HepG2 (cell line): Measurements from ENCODE around the gene DDAH1. TPM values are rescaled to one million over a fixed set of nuclear protein-coding genes. Genes with fewer than 3 reads are reported as not detected.

Experiments used
- AGO2 ChIP-seq: fragments of 200-400 bp; formaldehyde crosslinking; optimal IDR thresholded peaks from 2 replicates; pipeline ENCODE3; 2017; ENCODE audit warnings: mild to moderate bottlenecking, low read depth, low read length, moderate library complexity
- FOXA1 ChIP-seq, 2 experiments: fragments of 450-650 bp in 1 of 2; sonication (generic) in 1 of 2; formaldehyde crosslinking in 1 of 2; IDR thresholded peaks; 2 replicates each; pipeline versions ENCODE4 v1.4.0 to v1.6.1; 2016 to 2020; ENCODE audit warnings: missing genetic modification reagents in 1 of 2
- RBM22 ChIP-seq: fragments of 200-400 bp; formaldehyde crosslinking; optimal IDR thresholded peaks from 2 replicates; pipeline ENCODE3; 2017; ENCODE audit warnings: mild to moderate bottlenecking, low read length, moderate library complexity
- SIN3A ChIP-seq: IDR thresholded peaks from 2 replicates; pipeline ENCODE4 v1.6.1; 2011; ENCODE audit warnings: low read depth, mild to moderate bottlenecking, control low read depth, low read length, borderline replicate concordance
- TEAD3 ChIP-seq: optimal IDR thresholded peaks from 2 replicates; pipeline ENCODE3; 2016; ENCODE audit warnings: borderline replicate concordance
- ZFX ChIP-seq: sonication (generic); formaldehyde crosslinking; IDR thresholded peaks from 2 replicates; pipeline ENCODE4 v1.4.0; 2020; ENCODE audit warnings: mild to moderate bottlenecking, low read depth, missing genetic modification reagents, moderate library complexity
- ZNF333 ChIP-seq: sonication (generic); formaldehyde crosslinking; IDR thresholded peaks from 2 replicates; pipeline ENCODE4 v1.4.0; 2020; ENCODE audit warnings: mild to moderate bottlenecking, missing genetic modification reagents, borderline replicate concordance
- ZNF383 ChIP-seq: sonication (generic); formaldehyde crosslinking; IDR thresholded peaks from 2 replicates; pipeline ENCODE4 v1.4.0; 2020; ENCODE audit warnings: missing genetic modification reagents, mild to moderate bottlenecking, borderline replicate concordance
- polyA plus RNA-seq, 8 experiments: library from polyadenylated mRNA; depleted of rRNA in 3 of 8; stranded (reverse) in 7 of 8; unstranded in 1 of 8; fragments of >200 nt; fragmentation: Illumina TruSeq in 4 of 8; extraction: Trizol in 4 of 8; gene quantifications; 2 replicates each; pipeline versions ENCODE4 v1.2.1 to v1.2.3, GENCODE V29; 2011 to 2016; ENCODE audit warnings: low read depth in 4 of 8, missing spikeins in 1 of 8, mixed read lengths in 1 of 8; ENCODE audit not compliant: insufficient read depth in 1 of 8
- total RNA-seq, 5 experiments: library from RNA; depleted of rRNA; stranded (reverse); fragments of >200 nt; fragmentation: Illumina TruSeq; extraction: Trizol; gene quantifications; 2 replicates each; pipeline ENCODE4 v1.2.3, GENCODE V29; 2016; ENCODE audit warnings: low read depth in 1 of 5
- TF ChIP-seq, protein P1 (sequence below), 2 experiments: sonication (generic) in 1 of 2; formaldehyde crosslinking in 1 of 2; IDR thresholded peaks; 2 replicates each; pipeline versions ENCODE4 v1.5.1 to v1.6.1; 2011 to 2020; ENCODE audit warnings: borderline replicate concordance in 1 of 2, low read depth in 1 of 2, low read length in 1 of 2, mild to moderate bottlenecking in 1 of 2, missing genetic modification reagents in 1 of 2, moderate library complexity in 1 of 2
- TF ChIP-seq, protein P2 (sequence below): sonication (generic); formaldehyde crosslinking; IDR thresholded peaks from 2 replicates; pipeline ENCODE4 v1.4.0; 2020; ENCODE audit warnings: missing genetic modification reagents
- TF ChIP-seq, protein P3 (sequence below): sonication (generic); formaldehyde crosslinking; IDR thresholded peaks from 2 replicates; pipeline ENCODE4 v1.9.0; 2021; ENCODE audit warnings: missing genetic modification reagents, borderline replicate concordance

The DDAH1 gene
- total and polyA plus RNA-seq, 2 of the 13 experiments (the other 11 are each of a cell fraction or from before 2014, with no cell fraction given) = 39.7 to 64.4 TPM

DNA sequence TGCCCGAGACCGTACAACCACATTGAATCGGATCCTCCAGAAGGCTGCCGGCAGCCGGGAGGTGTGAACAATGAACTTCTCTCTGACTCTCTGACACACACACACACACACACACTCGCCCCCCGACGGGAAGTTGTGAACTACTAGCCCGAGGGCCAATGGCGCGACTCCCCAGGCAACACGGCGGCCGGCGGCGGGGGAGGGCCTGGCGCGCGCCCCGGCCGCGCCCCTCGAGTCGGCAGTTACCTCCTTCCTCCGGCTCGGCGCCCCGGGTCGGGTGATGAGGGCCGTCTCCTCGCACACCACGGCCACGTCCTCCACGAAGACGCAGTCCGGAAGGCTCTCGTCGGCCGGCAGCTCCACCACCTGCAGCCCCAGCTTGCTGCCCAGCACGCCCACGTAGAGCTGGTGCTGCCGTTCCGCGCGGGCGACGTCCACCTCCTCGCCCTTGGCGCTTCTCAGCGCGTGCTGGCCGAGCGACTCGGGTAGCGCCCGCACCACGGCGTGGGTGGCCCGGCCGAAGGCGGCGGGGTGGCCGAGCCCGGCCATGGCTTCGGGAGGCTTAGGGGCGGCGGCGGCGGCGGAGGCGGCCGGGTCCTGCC is 361 bp downstream of the DDAH1 start (continued):
- TF ChIP-seq FOXA1 (IDR thresholded peaks at IDR 0.05) (no peak), FOXA1 (CRISPR knock-in tag; IDR thresholded peaks at IDR 0.05) (peak; percentile 5; the same call in 1 of the 2 replicates), ZNF333 (CRISPR knock-in tag) (0 out of 2 replicates have a peak, but pooled peaks have one; percentile 8), SIN3A (0 out of 2 replicates have a peak, but pooled peaks have one; percentile 46), ZFX (CRISPR knock-in tag) (peak; percentile 74), TEAD3 (no peak), AGO2 (peak; percentile 66), RBM22 (no peak), ZNF383 (CRISPR knock-in tag) (no peak)
- TF ChIP-seq, protein P1, sequence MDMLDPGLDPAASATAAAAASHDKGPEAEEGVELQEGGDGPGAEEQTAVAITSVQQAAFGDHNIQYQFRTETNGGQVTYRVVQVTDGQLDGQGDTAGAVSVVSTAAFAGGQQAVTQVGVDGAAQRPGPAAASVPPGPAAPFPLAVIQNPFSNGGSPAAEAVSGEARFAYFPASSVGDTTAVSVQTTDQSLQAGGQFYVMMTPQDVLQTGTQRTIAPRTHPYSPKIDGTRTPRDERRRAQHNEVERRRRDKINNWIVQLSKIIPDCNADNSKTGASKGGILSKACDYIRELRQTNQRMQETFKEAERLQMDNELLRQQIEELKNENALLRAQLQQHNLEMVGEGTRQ (IDR thresholded peaks at IDR 0.05; ENCODE audit: low read depth, low read length) = no peak
- TF ChIP-seq, protein P1 (CRISPR knock-in tag; IDR thresholded peaks at IDR 0.05; ENCODE audit: borderline replicate concordance) = no peak; the same call in 1 of the 2 replicates
- TF ChIP-seq, protein P2, sequence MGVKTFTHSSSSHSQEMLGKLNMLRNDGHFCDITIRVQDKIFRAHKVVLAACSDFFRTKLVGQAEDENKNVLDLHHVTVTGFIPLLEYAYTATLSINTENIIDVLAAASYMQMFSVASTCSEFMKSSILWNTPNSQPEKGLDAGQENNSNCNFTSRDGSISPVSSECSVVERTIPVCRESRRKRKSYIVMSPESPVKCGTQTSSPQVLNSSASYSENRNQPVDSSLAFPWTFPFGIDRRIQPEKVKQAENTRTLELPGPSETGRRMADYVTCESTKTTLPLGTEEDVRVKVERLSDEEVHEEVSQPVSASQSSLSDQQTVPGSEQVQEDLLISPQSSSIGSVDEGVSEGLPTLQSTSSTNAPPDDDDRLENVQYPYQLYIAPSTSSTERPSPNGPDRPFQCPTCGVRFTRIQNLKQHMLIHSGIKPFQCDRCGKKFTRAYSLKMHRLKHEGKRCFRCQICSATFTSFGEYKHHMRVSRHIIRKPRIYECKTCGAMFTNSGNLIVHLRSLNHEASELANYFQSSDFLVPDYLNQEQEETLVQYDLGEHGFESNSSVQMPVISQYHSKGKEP (CRISPR knock-in tag) = peak; percentile 85
- TF ChIP-seq, protein P3, sequence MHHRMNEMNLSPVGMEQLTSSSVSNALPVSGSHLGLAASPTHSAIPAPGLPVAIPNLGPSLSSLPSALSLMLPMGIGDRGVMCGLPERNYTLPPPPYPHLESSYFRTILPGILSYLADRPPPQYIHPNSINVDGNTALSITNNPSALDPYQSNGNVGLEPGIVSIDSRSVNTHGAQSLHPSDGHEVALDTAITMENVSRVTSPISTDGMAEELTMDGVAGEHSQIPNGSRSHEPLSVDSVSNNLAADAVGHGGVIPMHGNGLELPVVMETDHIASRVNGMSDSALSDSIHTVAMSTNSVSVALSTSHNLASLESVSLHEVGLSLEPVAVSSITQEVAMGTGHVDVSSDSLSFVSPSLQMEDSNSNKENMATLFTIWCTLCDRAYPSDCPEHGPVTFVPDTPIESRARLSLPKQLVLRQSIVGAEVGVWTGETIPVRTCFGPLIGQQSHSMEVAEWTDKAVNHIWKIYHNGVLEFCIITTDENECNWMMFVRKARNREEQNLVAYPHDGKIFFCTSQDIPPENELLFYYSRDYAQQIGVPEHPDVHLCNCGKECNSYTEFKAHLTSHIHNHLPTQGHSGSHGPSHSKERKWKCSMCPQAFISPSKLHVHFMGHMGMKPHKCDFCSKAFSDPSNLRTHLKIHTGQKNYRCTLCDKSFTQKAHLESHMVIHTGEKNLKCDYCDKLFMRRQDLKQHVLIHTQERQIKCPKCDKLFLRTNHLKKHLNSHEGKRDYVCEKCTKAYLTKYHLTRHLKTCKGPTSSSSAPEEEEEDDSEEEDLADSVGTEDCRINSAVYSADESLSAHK (CRISPR knock-in tag) = no peak
- TF ChIP-seq, all 625 proteins: peak for 144
